ENCODE data around the gene TTC3. TPM values are rescaled to one million over a fixed set of nuclear protein-coding genes. Genes with fewer than 3 reads are reported as not detected.

The TTC3 gene
- total and polyA plus RNA-seq, 9 of the 15 experiments (the other 6 are each of a cell fraction or from before 2014, with no cell fraction given) = 17.5 to 92.0 (median 59.5) TPM

- TF ChIP-seq ATF3 (IDR thresholded peaks at IDR 0.05) = no peak
- TF ChIP-seq ATF3 (CRISPR knock-in tag; conservative IDR thresholded peaks at IDR 0.05) = no peak
- peak; percentile 64 for TF ChIP-seq SAFB (IDR thresholded peaks at IDR 0.05; ENCODE audit: borderline replicate concordance, low read depth, low read length)
- no peak for TF ChIP-seq ZNF436 (CRISPR knock-in tag; IDR thresholded peaks at IDR 0.05)
- TF ChIP-seq MTA1 (IDR thresholded peaks at IDR 0.05; ENCODE audit: borderline replicate concordance) = no peak
- TF ChIP-seq RAD51 (IDR thresholded peaks at IDR 0.05; ENCODE audit: borderline replicate concordance, low read depth) = peak; percentile 99
- no peak for TF ChIP-seq ZNF311 (CRISPR knock-in tag; IDR thresholded peaks at IDR 0.05)
- no peak for TF ChIP-seq ZNF551 (CRISPR knock-in tag; IDR thresholded peaks at IDR 0.05)
- TF ChIP-seq CEBPZ (IDR thresholded peaks at IDR 0.05; ENCODE audit: borderline replicate concordance, low read depth, low read length) = no peak
- peak; percentile 30 for TF ChIP-seq HMGN3 (IDR thresholded peaks at IDR 0.05; ENCODE audit: borderline replicate concordance, extremely low read depth, insufficient read length, low read depth, low read length)
- no peak for TF ChIP-seq FOXP1 (CRISPR knock-in tag; IDR thresholded peaks at IDR 0.05)
- peak; percentile 97 for TF ChIP-seq MGA (IDR thresholded peaks at IDR 0.05)
Measured at GRCh38 chr21:37220981-37221664, 148.1 kb downstream of the TTC3 start (continued).
